NB4 (cell line): Measurements from ENCODE around the gene MCEE.
"Not testable (repeated sequence)": the region's sequence is repeated elsewhere in the genome, so short reads cannot be mapped to it uniquely, and the experiment has no call there.

ENCODE experiments used
- DNase-seq: peaks from one replicate; pipeline ENCODE4 v3.0.0; 2010; ENCODE audit warnings: low read depth
- H3K4me3 ChIP-seq: one replicate; pipeline ENCODE4 v1.5.1; 2011; ENCODE audit warnings: mild to moderate bottlenecking, low read depth, low read length, moderate library complexity
- MYC ChIP-seq: IDR thresholded peaks from 2 replicates; pipeline ENCODE4 v1.6.1; 2011; ENCODE audit warnings: low read depth, low read length
- POLR2A ChIP-seq: IDR thresholded peaks from 2 replicates; pipeline ENCODE4 v1.6.1; 2011; ENCODE audit warnings: mild to moderate bottlenecking; ENCODE audit not compliant: insufficient read length; ENCODE audit errors: extremely low read depth
- TF ChIP-seq, protein P1 (sequence below): IDR thresholded peaks from 2 replicates; pipeline ENCODE4 v1.6.1; 2011; ENCODE audit warnings: low read depth, low read length
- TF ChIP-seq, protein P2 (sequence below): IDR thresholded peaks from one replicate; pipeline ENCODE4 v1.5.1; 2012; ENCODE audit warnings: low read depth, low read length

Gene MCEE

DNA sequence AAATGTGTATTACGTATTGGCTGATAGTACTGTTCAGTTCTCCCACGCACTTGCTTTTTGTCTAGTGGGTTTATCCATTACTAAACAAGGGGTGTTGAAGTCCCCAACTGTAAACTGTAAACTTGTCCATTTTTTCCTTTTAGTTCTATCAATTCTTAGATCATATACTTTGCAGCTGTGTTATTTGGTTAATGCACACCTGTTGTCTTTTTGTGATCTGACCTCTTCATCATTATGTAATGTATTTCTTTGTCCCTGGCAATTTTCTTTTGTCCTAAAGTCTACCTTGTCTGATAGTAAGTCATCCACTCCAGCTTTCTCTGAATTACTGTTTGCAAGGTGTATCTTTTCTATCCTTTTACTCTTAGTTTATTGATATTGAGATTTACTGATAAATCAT, 21.9 kb downstream of the MCEE start:
- no peak overlapping the region for H3K4me3 ChIP-seq
- TF ChIP-seq POLR2A: no peak
- TF ChIP-seq, protein P1, sequence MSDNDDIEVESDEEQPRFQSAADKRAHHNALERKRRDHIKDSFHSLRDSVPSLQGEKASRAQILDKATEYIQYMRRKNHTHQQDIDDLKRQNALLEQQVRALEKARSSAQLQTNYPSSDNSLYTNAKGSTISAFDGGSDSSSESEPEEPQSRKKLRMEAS: no peak
- TF ChIP-seq, protein P2, sequence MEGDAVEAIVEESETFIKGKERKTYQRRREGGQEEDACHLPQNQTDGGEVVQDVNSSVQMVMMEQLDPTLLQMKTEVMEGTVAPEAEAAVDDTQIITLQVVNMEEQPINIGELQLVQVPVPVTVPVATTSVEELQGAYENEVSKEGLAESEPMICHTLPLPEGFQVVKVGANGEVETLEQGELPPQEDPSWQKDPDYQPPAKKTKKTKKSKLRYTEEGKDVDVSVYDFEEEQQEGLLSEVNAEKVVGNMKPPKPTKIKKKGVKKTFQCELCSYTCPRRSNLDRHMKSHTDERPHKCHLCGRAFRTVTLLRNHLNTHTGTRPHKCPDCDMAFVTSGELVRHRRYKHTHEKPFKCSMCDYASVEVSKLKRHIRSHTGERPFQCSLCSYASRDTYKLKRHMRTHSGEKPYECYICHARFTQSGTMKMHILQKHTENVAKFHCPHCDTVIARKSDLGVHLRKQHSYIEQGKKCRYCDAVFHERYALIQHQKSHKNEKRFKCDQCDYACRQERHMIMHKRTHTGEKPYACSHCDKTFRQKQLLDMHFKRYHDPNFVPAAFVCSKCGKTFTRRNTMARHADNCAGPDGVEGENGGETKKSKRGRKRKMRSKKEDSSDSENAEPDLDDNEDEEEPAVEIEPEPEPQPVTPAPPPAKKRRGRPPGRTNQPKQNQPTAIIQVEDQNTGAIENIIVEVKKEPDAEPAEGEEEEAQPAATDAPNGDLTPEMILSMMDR: no peak
- no peak for DNase-seq

DNA sequence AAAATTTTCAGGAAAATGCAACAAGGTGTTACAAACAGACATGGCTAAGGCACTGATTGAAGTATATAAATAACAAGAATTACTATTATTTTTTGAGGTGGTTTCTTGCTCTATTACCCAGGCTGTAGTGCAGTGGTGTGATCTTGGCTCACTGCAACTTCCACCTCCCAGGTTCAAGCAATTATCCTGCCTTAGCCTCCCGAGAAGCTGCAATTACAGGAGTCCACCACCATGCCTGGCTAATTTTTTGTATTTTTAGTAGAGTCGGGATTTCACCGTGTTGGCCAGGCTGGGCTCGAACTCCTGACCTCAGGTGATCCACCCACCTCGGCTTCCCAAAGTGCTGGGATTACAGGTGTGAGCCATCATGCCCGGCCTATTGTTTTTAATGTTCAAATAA, 23.6 kb downstream of the MCEE start:
- not testable (repeated sequence) for DNase-seq

DNA sequence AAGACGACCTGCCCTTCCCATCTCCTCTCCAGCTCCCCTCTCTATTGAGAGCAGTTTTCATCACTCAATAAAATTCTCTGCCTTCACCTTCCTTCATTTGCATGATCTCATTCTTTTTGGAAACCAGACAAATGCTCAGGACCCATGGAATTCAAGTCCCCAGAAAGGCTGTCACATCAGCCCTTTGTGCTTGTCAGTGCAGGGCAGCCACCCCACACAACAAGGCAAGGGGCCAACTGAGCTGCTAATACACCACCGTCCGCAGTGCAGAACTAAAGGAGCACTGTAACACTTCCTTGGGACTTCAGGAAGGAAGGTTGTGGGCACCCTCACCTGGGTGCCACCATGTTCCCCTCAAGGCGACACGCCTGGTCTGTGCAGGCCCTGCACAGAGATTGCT, 26.2 kb downstream of the MCEE start:
- no peak for DNase-seq

More for the DNA sequence above, 23.6 kb downstream of the MCEE start:
- not testable (repeated sequence) for H3K4me3 ChIP-seq

DNA sequence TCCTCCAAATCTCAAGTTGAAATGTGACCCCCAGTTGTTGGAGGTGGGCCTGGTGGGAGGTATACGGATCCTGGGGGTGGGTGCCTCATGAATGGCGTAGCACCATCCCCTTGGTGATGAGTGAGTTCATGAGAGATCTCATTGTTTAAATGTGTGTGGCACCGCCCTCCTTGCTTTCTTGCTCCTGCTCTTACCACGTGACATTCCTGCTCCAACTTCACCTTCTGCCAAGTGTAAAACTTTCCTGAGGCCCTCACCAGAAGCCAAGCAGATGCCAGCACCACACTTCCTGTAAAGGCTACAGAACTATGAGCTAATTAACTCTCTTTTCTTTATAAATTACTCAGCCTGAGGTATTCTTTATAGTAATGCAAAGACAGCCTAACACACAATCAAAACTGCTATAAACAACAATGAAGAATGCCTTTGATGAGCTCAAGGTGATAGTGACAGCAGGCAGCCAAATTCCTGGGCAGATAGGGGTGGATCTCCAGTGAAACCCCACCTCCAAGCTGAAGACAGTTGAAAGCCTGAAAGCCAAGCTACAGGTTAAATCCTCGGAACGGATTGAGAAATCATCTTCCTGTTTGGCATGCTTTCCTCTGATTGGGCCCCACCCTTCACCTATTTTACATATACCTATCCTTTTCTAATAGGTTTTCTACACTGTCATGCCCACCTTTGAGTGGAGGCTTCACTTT, 26.9 kb downstream of the MCEE start:
- TF ChIP-seq POLR2A (no peak), MYC (no peak)
- TF ChIP-seq, protein P2: no peak
- TF ChIP-seq, protein P1: no peak
- H3K4me3 ChIP-seq: no peak overlapping the region
- no peak for DNase-seq

More for the DNA sequence above, 26.2 kb downstream of the MCEE start:
- no peak overlapping the region for H3K4me3 ChIP-seq
- TF ChIP-seq, protein P1: no peak
- TF ChIP-seq POLR2A (no peak), MYC (no peak)

DNA sequence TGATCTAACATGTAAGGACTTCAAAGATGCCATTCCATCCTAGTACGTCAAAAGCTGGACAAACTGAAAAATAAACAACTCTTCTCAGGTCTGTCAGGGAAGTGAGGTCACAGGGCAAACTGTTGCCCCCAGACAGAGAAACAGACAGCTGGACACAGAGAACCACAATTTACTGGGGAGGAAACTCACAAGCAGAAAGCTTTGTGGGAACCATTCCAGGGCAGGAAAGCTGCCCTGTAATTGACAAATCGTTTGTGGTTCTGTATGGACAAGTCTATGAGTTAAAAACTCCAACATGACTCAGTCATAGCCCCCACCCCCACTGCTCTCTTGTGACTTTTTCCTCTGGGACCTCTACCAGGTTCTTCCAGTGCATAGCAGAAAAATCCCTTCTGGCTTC, 28.4 kb downstream of the MCEE start:
- TF ChIP-seq MYC (no peak), POLR2A (no peak)
- TF ChIP-seq, protein P2: no peak
- TF ChIP-seq, protein P1: no peak
- peak; percentile 50 for DNase-seq
- H3K4me3 ChIP-seq: no peak overlapping the region

DNA sequence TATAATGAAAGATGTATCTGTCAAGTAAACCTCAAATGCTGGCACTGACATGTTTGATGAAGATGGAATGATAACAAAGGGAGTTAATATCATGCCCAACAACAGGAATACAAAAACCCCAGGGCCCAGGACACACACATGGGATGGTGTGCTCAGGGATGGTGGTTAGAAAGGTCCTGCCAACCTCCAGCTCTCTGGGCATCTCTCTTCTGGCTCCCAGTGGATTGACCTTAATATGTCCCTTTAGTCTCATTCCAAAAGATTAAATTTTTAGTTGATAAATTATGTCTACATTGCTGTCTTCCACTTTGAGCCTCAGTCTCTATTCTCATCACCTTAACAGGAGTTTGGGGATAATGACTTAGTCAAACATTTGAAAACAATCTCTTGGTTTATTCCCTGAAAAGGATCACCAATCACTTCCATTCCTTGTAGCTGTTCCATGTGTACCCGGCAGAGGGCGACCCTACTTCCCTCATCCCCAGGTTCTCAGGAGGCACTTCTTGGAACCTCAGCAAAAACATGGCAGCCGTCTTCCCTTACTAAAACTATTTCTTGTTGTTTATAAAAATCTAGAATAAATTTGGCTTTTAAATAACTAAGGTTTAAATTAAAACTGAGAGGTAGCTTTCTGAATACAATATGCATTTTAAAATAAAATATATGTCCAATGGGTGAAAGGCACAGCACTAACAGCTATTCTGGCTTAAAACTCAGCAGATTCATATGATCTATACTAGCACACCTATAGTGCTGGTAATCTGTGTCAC, 29.6 kb downstream of the MCEE start:
- H3K4me3 ChIP-seq: no peak overlapping the region

DNA sequence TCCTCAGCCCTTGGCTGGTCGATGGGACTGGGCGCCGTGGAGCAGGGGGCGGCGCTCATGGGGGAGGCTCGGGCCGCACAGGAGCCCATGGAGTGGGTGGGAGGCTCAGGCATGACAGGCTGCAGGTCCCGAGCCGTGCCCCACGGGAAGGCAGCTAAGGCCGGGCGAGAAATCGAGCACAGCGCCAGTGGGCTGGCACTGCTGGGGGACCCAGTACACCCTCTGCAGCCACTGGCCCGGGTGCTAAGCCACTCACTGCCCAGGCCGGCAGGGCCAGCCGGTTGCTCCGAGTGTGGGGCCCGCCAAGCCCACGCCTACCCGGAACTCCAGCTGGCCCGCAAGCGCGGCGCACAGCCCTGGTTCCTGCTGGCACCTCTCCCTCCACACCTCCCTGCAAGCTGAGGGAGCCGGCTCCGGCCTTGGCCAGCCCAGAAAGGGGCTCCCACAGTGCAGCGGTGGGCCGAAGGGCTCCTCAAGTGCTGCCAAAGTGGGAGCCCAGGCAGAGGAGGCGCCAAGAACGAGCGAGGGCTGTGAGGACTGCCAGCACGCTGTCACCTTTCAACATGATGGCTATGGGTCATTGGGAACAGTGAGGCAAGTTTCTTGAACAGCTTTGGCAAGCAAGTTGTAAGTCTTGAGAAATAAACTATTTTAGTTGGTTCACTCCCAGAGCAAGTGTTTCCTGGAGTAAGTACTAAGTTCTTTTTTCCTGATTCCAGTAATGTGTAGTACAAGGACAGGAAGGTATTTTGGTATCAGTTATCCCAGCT, 37.4 kb downstream of the MCEE start:
- H3K4me3 ChIP-seq, DNase-seq: not testable (repeated sequence)

More for the DNA sequence above, 29.6 kb downstream of the MCEE start:
- TF ChIP-seq POLR2A: no peak
- TF ChIP-seq, protein P2: peak; percentile 78
- peak; percentile 73 for DNase-seq

DNA sequence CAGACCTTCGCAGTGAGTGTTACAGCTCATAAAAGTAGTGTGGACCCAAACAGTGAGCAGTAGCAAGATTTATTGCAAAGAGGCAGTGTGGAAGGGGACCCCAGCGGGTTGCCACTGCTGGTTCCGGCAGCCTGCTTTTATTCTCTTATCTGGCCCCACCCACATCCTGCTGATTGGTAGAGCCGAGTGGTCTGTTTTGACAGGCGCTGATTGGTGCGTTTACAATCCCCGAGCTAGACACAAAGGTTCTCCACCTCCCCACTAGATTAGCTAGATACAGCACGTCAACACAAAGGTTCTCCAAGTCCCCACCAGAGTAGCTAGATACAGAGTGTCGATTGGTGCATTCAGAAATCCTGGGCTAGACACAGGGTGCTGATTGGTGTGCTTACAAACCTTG, 38.2 kb downstream of the MCEE start:
- H3K4me3 ChIP-seq, DNase-seq: not testable (repeated sequence)

DNA sequence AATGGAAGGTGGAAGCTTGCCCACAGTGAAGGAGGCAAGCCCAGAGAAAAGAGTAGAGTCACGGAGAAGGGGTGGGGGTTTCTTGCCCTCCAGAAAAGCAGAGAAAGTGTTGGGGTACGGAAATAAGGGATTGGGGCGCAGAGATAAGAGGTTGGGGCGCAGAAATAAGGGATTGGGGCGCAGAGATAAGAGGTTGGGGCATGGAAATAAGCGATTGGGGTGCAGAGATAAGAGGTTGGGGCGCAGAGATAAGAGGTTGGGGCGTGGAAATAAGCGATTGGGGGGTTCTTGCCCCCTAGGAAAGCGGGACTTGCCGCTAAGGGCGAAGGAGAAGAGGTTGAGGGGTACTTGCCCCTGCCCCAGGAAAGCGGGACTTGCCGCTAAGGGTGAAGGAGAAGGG, 40.6 kb downstream of the MCEE start:
- H3K4me3 ChIP-seq, DNase-seq: not testable (repeated sequence)

DNA sequence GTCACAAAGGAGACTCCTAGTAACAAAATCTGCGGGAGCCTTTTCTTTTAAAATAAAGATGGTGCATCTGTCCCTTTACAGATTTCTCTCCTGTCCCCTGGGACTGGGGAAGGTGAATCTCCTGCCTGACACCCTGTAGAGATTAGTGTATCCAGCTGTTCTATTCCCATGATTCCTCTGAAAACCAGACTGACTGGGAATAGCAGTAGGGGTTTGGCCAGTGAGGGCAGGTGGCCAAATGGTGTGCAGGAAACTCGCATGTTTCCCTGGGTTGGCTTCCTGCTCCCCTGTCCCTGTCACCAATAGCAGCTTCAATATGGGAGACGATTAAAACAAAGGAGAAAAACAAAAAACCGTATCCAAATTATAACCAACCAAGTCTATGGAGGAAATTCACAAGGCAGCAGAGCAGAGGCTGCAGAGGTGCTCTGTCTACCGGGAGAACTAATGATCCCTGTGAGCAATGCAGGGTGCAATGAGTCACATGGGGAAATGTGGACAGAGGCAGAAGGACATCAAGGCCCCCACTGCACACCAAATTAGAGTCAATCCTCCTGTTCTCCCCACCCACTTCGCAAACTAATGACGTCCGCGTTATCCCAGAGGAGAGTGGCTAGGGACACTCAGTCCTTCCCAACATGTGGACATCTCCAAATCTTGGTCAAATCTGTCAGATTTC, 44.6 kb downstream of the MCEE start:
- H3K4me3 ChIP-seq, DNase-seq: not testable (repeated sequence)
